HFFc6 (cell line): ENCODE measurements around the gene PNCK. TPM values are rescaled to one million over a fixed set of nuclear protein-coding genes. Genes with fewer than 3 reads are reported as not detected.
"Not testable (repeated sequence)": the region's sequence is repeated elsewhere in the genome, so short reads cannot be mapped to it uniquely, and the experiment has no call there.

Source experiments
- DNase-seq: peaks from one replicate; pipeline ENCODE4 v3.0.0-alpha.2; 2018
- H3K27ac Mint-ChIP-seq: 2 replicates; pipeline ENCODE4 v1.8.0; 2020; ENCODE audit warnings: mild to moderate bottlenecking, mixed read lengths
- H3K27me3 Mint-ChIP-seq: 2 replicates; pipeline ENCODE4 v1.8.0; 2021; ENCODE audit warnings: mild to moderate bottlenecking, moderate library complexity, mixed read lengths; ENCODE audit not compliant: insufficient read depth
- H3K36me3 Mint-ChIP-seq: 2 replicates; pipeline ENCODE4 v1.8.0; 2021; ENCODE audit warnings: low read depth, mixed read lengths
- H3K4me1 Mint-ChIP-seq: 2 replicates; pipeline ENCODE4 v1.8.0; 2020; ENCODE audit warnings: low read depth, mixed read lengths
- H3K4me3 Mint-ChIP-seq: 2 replicates; pipeline ENCODE4 v1.8.0; 2020; ENCODE audit warnings: mild to moderate bottlenecking, moderate library complexity, mixed read lengths
- H3K9me3 Mint-ChIP-seq: 2 replicates; pipeline ENCODE4 v1.8.0; 2020; ENCODE audit warnings: mild to moderate bottlenecking, mixed read lengths
- total RNA-seq, 6 experiments: library from RNA; stranded (reverse); fragmentation: NEBNext Ultra II Directional; extraction: Animal tissue kit (Norgen Biotek cat#: 25700); gene quantifications; 2 replicates in 1 of 6; 3 replicates in 5 of 6; pipeline ENCODE4 v1.2.3, GENCODE V29; 2021
- TF ChIP-seq, protein P1 (sequence below): fragments of 200-600 bp; sonication (generic); IDR thresholded peaks from 2 replicates; pipeline ENCODE4 v1.5.0; 2021; ENCODE audit warnings: antibody characterized with exemption, mild to moderate bottlenecking

PNCK gene
- total RNA-seq, 6 experiments from 2014 or later = 0.26 to 0.43 TPM; not detected in 4

DNA sequence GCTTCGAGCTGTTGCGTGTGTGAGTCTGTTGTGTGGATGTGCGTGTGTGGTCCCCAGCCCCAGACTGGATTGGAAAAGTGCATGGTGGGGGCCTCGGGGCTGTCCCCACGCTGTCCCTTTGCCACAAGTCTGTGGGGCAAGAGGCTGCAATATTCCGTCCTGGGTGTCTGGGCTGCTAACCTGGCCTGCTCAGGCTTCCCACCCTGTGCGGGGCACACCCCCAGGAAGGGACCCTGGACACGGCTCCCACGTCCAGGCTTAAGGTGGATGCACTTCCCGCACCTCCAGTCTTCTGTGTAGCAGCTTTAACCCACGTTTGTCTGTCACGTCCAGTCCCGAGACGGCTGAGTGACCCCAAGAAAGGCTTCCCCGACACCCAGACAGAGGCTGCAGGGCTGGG is 22.5 kb upstream of the PNCK start:
- Mint-ChIP-seq H3K27ac (no peak overlapping the region), H3K27me3 (peaks cover 5% of the 10 kb centered on the region), H3K9me3 (no peaks in the 10 kb centered on the region), H3K36me3 (no peaks in the 10 kb centered on the region), H3K4me1 (peaks cover 8% of the 10 kb centered on the region; the same call in 1 of the 2 replicates), H3K4me3 (no peak overlapping the region)
- no peak for DNase-seq
- TF ChIP-seq, protein P1, sequence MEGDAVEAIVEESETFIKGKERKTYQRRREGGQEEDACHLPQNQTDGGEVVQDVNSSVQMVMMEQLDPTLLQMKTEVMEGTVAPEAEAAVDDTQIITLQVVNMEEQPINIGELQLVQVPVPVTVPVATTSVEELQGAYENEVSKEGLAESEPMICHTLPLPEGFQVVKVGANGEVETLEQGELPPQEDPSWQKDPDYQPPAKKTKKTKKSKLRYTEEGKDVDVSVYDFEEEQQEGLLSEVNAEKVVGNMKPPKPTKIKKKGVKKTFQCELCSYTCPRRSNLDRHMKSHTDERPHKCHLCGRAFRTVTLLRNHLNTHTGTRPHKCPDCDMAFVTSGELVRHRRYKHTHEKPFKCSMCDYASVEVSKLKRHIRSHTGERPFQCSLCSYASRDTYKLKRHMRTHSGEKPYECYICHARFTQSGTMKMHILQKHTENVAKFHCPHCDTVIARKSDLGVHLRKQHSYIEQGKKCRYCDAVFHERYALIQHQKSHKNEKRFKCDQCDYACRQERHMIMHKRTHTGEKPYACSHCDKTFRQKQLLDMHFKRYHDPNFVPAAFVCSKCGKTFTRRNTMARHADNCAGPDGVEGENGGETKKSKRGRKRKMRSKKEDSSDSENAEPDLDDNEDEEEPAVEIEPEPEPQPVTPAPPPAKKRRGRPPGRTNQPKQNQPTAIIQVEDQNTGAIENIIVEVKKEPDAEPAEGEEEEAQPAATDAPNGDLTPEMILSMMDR = no peak

DNA sequence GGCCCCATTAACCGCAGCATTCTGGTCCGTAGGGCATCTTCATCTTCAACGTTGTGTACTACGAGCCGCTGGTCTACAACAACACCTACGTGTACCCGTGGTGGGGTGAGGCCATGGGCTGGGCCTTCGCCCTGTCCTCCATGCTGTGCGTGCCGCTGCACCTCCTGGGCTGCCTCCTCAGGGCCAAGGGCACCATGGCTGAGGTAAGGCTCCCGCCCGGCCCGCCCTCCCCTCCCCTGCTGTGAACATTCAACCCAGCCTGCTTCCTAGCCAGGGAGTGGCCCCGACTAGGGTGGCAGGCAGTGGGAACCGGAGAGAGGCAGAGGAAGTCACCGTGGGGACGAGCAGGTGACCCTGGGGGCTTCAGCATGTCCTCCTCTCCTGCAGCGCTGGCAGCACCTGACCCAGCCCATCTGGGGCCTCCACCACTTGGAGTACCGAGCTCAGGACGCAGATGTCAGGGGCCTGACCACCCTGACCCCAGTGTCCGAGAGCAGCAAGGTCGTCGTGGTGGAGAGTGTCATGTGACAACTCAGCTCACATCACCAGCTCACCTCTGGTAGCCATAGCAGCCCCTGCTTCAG is 21.2 kb upstream of the PNCK start:
- H3K4me3 Mint-ChIP-seq = no peak overlapping the region
- DNase-seq = no peak
- peaks cover 5% of the 10 kb centered on the region for H3K27me3 Mint-ChIP-seq
- no peak overlapping the region for H3K27ac Mint-ChIP-seq
- no peaks in the 10 kb centered on the region for H3K36me3 Mint-ChIP-seq
- peaks cover 8% of the 10 kb centered on the region; the same call in 1 of the 2 replicates for H3K4me1 Mint-ChIP-seq
- H3K9me3 Mint-ChIP-seq = no peaks in the 10 kb centered on the region
- TF ChIP-seq, protein P1 = no peak

DNA sequence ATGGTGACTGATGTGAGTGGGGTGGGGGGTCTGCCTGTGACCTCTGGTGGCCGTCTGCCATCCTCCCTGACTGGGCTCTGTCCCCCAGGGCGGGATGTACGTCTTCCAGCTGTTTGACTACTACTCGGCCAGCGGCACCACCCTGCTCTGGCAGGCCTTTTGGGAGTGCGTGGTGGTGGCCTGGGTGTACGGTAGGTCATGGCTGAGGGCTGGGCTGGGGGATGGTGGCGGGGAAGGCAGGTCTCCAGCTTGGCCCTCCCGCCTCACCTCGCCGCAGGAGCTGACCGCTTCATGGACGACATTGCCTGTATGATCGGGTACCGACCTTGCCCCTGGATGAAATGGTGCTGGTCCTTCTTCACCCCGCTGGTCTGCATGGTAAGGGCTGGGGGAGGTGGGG is 20.6 kb upstream of the PNCK start:
- not testable (repeated sequence) for H3K4me1 Mint-ChIP-seq, DNase-seq, H3K36me3 Mint-ChIP-seq, H3K27ac Mint-ChIP-seq, H3K4me3 Mint-ChIP-seq, H3K27me3 Mint-ChIP-seq, H3K9me3 Mint-ChIP-seq

DNA sequence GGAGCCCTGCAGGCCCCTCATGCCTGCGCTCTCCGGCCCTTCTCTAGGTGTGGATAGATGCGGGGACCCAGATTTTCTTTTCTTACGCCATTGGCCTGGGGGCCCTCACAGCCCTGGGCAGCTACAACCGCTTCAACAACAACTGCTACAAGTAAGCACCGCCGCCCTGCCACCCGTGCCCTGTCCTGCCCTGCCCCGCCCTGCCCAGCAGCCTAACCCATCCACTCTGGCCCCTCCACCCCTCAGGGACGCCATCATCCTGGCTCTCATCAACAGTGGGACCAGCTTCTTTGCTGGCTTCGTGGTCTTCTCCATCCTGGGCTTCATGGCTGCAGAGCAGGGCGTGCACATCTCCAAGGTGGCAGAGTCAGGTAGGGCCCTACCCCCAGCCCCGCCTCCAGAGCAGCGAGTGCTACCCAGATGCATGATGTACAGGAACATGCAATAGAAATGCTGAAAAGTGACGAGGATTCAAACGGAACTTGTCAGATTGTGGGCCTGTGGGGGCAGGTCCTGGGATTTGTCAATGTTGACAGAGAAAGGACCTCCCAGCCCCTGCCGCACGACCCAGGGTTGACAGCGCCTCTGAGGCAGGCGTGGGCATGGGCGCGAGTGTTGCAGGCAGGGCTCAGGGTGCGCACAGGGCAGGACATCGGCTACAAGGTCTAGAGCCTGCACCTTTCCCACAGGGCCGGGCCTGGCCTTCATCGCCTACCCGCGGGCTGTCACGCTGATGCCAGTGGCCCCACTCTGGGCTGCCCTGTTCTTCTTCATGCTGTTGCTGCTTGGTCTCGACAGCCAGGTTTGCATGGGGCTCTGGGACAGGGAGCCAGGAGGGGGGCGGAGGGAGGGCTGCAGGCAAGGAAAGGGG is 19.8 kb upstream of the PNCK start:
- Mint-ChIP-seq H3K36me3 (no peaks in the 10 kb centered on the region), H3K27me3 (peaks cover 4% of the 10 kb centered on the region; the same call in 1 of the 2 replicates), H3K4me1 (peaks cover 8% of the 10 kb centered on the region; the same call in 1 of the 2 replicates), H3K4me3 (no peak overlapping the region), H3K27ac (no peak overlapping the region), H3K9me3 (no peaks in the 10 kb centered on the region)
- no peak for DNase-seq
- TF ChIP-seq, protein P1 = no peak

DNA sequence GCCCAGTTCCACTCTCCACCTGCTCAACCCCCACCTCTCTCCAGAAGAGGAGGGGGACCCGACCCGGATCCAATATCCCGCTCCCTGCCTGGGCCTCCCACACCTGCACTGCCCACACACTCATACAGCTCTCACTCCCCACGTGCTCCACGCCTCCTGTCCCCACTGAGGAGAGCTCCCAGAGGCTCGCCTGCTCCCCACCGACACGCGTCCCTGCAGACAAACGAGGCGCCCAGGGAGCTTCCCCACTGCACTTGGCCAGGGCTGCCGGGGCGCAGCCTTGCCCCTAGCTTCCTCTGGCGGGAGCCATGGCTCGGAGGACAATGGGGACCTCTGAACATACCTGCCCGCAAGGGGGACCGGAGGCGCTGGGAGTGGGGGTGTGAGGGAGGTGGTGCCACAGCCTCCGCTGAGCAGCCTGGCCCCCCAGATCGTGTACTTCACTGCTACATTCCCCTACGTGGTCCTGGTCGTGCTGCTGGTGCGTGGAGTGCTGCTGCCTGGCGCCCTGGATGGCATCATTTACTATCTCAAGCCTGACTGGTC is 19.1 kb upstream of the PNCK start:
- TF ChIP-seq, protein P1 = no peak
- Mint-ChIP-seq H3K9me3 (no peaks in the 10 kb centered on the region), H3K4me3 (no peak overlapping the region), H3K27ac (no peak overlapping the region), H3K27me3 (peaks cover 4% of the 10 kb centered on the region; the same call in 1 of the 2 replicates), H3K36me3 (no peaks in the 10 kb centered on the region), H3K4me1 (peaks cover 7% of the 10 kb centered on the region; the same call in 1 of the 2 replicates)
- no peak for DNase-seq

DNA sequence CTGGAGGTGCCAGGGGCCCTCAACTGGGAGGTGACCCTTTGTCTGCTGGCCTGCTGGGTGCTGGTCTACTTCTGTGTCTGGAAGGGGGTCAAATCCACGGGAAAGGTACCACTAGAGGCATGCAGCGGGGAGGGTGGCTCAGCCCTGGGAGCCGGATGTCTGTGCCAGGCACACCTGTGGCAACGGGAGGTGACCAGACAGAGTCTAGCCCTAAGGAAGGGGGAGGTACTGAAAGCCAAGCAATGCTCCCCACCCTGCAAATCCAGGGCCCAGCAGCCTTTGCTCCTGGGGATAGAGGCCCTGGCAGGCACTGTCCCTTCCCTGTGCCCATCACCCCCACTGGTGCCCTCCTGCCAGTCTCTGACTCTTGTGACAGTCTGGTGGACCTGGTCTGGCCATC is 18.4 kb upstream of the PNCK start:
- Mint-ChIP-seq H3K27ac (no peak overlapping the region), H3K4me3 (no peak overlapping the region), H3K36me3 (no peaks in the 10 kb centered on the region), H3K9me3 (no peaks in the 10 kb centered on the region), H3K4me1 (no peaks in the 10 kb centered on the region; the same call in 1 of the 2 replicates), H3K27me3 (peaks cover 4% of the 10 kb centered on the region; the same call in 1 of the 2 replicates)
- TF ChIP-seq, protein P1 = no peak
- DNase-seq = no peak

DNA sequence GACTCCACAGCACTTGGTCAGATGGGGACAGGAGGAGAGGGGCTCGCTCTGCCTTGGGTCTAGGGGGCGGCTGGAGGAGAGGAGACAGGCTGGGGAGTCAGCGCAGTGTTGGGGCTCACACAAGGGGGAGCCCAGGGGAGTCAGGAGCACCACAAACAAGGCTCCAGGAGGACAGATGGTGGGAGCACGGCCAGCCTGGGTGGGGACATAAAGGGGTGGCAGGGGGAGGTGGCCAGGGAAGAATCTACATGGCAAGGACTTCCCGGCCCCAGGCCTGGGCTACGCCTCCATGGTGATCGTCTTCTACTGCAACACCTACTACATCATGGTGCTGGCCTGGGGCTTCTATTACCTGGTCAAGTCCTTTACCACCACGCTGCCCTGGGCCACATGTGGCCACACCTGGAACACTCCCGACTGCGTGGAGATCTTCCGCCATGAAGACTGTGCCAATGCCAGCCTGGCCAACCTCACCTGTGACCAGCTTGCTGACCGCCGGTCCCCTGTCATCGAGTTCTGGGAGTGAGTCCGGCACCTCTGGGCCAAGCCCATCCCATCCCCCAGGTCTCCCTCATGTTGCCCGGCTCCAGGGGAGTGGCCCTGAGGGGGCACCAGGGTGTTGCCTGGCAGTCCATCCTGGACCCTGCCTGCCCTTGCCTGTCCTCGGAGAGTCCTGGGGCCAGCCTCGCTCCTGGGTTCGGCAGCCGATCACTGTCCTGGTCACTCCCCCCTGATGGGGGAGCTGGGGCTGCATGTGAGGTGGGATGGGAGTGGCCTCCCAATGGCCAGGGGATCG is 17.6 kb upstream of the PNCK start:
- H3K9me3 Mint-ChIP-seq, DNase-seq, H3K27me3 Mint-ChIP-seq, H3K4me3 Mint-ChIP-seq, H3K4me1 Mint-ChIP-seq, H3K36me3 Mint-ChIP-seq, H3K27ac Mint-ChIP-seq: not testable (repeated sequence)
